ENCODE data around the gene MBTPS1. TPM values are rescaled to one million over a fixed set of nuclear protein-coding genes. Genes with fewer than 3 reads are reported as not detected.

The MBTPS1 gene
- total RNA-seq, 2 donors from 2014 or later, result 79.0 to 133 TPM

- Histone ChIP-seq H3K36me3 (peaks cover 0 to 19% of the 10 kb centered on the region in 2 donors), H3K27me3 (replicated peaks; ENCODE audit: insufficient read depth) (no peaks in the 10 kb centered on the region), H3K27ac (peak overlapping the region in 1 of 2 donors; percentile 1), H3K9me3 (no peaks in the 10 kb centered on the region), H3K4me3 (no peak overlapping the region), H3K4me1 (replicated peaks) (peaks cover 4% of the 10 kb centered on the region)
- DNase-seq (ENCODE audit: low spot score), result no peak
- WGBS, result 68% methylated on average over 11 of the region's 11 CpGs
- TF ChIP-seq POLR2AphosphoS5 (IDR thresholded peaks at IDR 0.05) (peak; percentile 43), POLR2A (IDR thresholded peaks at IDR 0.05) (no peak)
- intact Hi-C loops (cut with DNase I), result loop anchor here (10.0 kb wide), 1 partner anchor 402 kb away; no protein-coding TSS in a partner anchor
These were observed 33.7 kb downstream of the MBTPS1 start for GRCh38 chr16:84082835-84083569.

- H3K4me3 ChIP-seq, result no peak overlapping the region
- DNase-seq (ENCODE audit: low spot score), result no peak
- no peak for TF ChIP-seq POLR2AphosphoS5 (IDR thresholded peaks at IDR 0.05)
- no peak overlapping the region for H3K27ac ChIP-seq
- peaks cover 0 to 17% of the 10 kb centered on the region in 2 donors for H3K36me3 ChIP-seq
- no peaks in the 10 kb centered on the region for H3K9me3 ChIP-seq
- no peaks in the 10 kb centered on the region for H3K27me3 ChIP-seq (replicated peaks; ENCODE audit: insufficient read depth)
- intact Hi-C loops (cut with DNase I), result loop anchor here (10.0 kb wide), 1 partner anchor 403 kb away; no protein-coding TSS in a partner anchor
- H3K4me1 ChIP-seq (replicated peaks), result peaks cover 4% of the 10 kb centered on the region
- 87% methylated on average over 6 of the region's 6 CpGs for WGBS
These were observed 34.6 kb downstream of the MBTPS1 start for GRCh38 chr16:84082110-84082509.

GRCh38 chr16:84081446-84081989 lies 35.2 kb downstream of the MBTPS1 start:
- no peak for TF ChIP-seq CTCF (IDR thresholded peaks at IDR 0.05)
- no peak for TF ChIP-seq POLR2A (IDR thresholded peaks at IDR 0.05)
- no peak for TF ChIP-seq POLR2AphosphoS5 (IDR thresholded peaks at IDR 0.05)
- no peak overlapping the region for H3K4me3 ChIP-seq
- H3K27ac ChIP-seq, result no peak overlapping the region
- DNase-seq (ENCODE audit: low spot score), result no peak
- H3K36me3 ChIP-seq, result peaks cover 0 to 13% of the 10 kb centered on the region in 2 donors
- intact Hi-C loops (cut with DNase I), result loop anchor here (10.0 kb wide), 1 partner anchor 403 kb away; no protein-coding TSS in a partner anchor
- no peaks in the 10 kb centered on the region for H3K9me3 ChIP-seq
- 88% methylated on average over 14 of the region's 14 CpGs for WGBS
- no peaks in the 10 kb centered on the region for H3K27me3 ChIP-seq (replicated peaks; ENCODE audit: insufficient read depth)
- peaks cover 4% of the 10 kb centered on the region for H3K4me1 ChIP-seq (replicated peaks)

GRCh38 chr16:84080813-84081212 lies 35.9 kb downstream of the MBTPS1 start:
- Histone ChIP-seq H3K27ac (no peak overlapping the region), H3K4me3 (no peak overlapping the region), H3K9me3 (no peaks in the 10 kb centered on the region), H3K27me3 (replicated peaks; ENCODE audit: insufficient read depth) (no peaks in the 10 kb centered on the region), H3K36me3 (peaks cover 0 to 13% of the 10 kb centered on the region in 2 donors), H3K4me1 (replicated peaks) (peaks cover 4% of the 10 kb centered on the region)
- DNase-seq (ENCODE audit: low spot score), result no peak
- intact Hi-C loops (cut with DNase I), result loop anchor here (10.0 kb wide), 1 partner anchor 404 kb away; no protein-coding TSS in a partner anchor
- WGBS, result 78% methylated on average over 6 of the region's 6 CpGs
- no peak for TF ChIP-seq POLR2AphosphoS5 (IDR thresholded peaks at IDR 0.05)
- no peak for TF ChIP-seq POLR2A (IDR thresholded peaks at IDR 0.05)
- no peak for TF ChIP-seq CTCF (IDR thresholded peaks at IDR 0.05)

GRCh38 chr16:84080378-84080777 lies 36.4 kb downstream of the MBTPS1 start:
- intact Hi-C loops (cut with DNase I), result loop anchor here (10.0 kb wide), 1 partner anchor 404 kb away; no protein-coding TSS in a partner anchor
- H3K4me1 ChIP-seq (replicated peaks), result peaks cover 4% of the 10 kb centered on the region
- no peak for TF ChIP-seq POLR2A (IDR thresholded peaks at IDR 0.05)
- TF ChIP-seq CTCF (IDR thresholded peaks at IDR 0.05), result no peak
- no peak for TF ChIP-seq POLR2AphosphoS5 (IDR thresholded peaks at IDR 0.05)
- no peak overlapping the region for H3K27ac ChIP-seq
- no peaks in the 10 kb centered on the region for H3K9me3 ChIP-seq
- no peak overlapping the region for H3K4me3 ChIP-seq
- H3K36me3 ChIP-seq, result peaks cover 0 to 13% of the 10 kb centered on the region in 2 donors
- no peaks in the 10 kb centered on the region for H3K27me3 ChIP-seq (replicated peaks; ENCODE audit: insufficient read depth)
- DNase-seq (ENCODE audit: low spot score), result no peak
- WGBS, result 72% methylated on average over 8 of the region's 8 CpGs
